Bronchial epithelial cell (primary cell): ENCODE data around the gene LEAP2. TPM values are rescaled to one million over a fixed set of nuclear protein-coding genes. Genes with fewer than 3 reads are reported as not detected.
A peak's percentile ranks its signal among the peaks of the same experiment; 100 is the strongest.

Experiments used
- DNase-seq: peaks from one replicate; pipeline ENCODE4 v3.0.0-alpha.2; 2010; ENCODE audit warnings: low read depth
- FAIRE-seq: peaks from 2 replicates; lab custom pipeline; 2011; peaks lifted over from hg19 to GRCh38; lab: Jason Lieb, UNC
- H3K27me3 ChIP-seq: 2 replicates; pipeline ENCODE4 v1.5.1; 2011; ENCODE audit warnings: low read length; ENCODE audit not compliant: control insufficient read depth, insufficient read depth
- H3K36me3 ChIP-seq: 2 replicates; pipeline ENCODE4 v1.5.1; 2011; ENCODE audit warnings: low read length; ENCODE audit not compliant: control insufficient read depth, insufficient read depth
- H3K4me3 ChIP-seq: 2 replicates; pipeline ENCODE4 v1.5.1; 2011; ENCODE audit warnings: mild to moderate bottlenecking, low read depth, low read length, control low read depth
- total RNA-seq: library from RNA; depleted of rRNA; stranded (reverse); fragments of >200 nt; gene quantifications from 2 replicates; pipeline ENCODE4 v1.2.1, GENCODE V29; 2014
- TF ChIP-seq, protein P1 (sequence below): IDR thresholded peaks from 2 replicates; pipeline ENCODE4 v1.5.1; 2011; ENCODE audit warnings: mild to moderate bottlenecking, moderate library complexity, low read length, control low read depth, inconsistent platforms; ENCODE audit not compliant: insufficient read depth, severe bottlenecking

LEAP2 gene
- total RNA-seq, 1 donor from 2014 or later = 0.53 TPM

DNA sequence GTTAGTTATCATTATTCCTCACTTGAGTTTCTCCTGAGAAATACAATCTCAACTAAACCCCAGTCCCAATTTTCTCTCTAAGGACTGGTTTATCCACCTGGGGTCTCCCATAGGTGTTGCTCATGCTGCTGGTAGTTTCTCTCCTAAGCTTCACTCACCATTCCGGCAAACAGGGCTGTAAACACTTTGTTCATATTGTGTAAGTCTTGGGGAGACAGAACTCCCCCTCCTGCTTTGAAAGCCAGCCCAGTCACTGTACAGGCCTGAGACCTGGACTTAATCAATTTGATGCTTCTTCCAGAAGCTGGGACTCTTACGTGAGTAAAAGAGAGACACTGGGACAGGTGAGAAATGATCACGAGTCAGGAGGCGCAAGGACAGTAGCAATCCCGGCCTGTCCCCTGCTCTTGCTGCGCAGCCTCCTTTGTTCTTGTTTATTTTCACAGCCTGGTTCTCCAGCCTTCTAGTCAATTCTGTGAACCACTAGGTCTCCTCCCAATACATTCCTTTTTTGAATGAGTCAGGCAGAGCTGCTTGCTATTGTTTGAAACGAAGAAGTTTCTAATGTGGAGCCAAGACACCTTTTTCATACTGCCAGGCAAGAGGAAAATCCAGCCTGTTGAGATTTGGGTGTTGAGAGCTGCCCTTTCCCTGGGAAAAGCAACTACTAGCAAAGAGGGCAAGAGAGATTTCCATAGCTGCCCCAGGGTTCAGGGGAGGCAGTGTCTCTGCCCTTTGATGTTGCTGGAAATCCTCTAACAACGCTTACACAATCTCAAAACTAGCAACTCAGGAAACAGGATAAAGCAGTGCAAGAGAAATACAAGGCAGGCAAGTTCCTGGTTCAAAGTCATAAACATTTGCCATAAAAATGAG, 33.8 kb upstream of the LEAP2 start:
- H3K36me3 ChIP-seq = no peaks in the 10 kb centered on the region
- TF ChIP-seq, protein P1, sequence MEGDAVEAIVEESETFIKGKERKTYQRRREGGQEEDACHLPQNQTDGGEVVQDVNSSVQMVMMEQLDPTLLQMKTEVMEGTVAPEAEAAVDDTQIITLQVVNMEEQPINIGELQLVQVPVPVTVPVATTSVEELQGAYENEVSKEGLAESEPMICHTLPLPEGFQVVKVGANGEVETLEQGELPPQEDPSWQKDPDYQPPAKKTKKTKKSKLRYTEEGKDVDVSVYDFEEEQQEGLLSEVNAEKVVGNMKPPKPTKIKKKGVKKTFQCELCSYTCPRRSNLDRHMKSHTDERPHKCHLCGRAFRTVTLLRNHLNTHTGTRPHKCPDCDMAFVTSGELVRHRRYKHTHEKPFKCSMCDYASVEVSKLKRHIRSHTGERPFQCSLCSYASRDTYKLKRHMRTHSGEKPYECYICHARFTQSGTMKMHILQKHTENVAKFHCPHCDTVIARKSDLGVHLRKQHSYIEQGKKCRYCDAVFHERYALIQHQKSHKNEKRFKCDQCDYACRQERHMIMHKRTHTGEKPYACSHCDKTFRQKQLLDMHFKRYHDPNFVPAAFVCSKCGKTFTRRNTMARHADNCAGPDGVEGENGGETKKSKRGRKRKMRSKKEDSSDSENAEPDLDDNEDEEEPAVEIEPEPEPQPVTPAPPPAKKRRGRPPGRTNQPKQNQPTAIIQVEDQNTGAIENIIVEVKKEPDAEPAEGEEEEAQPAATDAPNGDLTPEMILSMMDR = no peak
- no peak for FAIRE-seq
- DNase-seq = peak; percentile 56
- H3K27me3 ChIP-seq = no peaks in the 10 kb centered on the region
- no peak overlapping the region for H3K4me3 ChIP-seq

GRCh38 chr5:132840313-132840712, 33.2 kb upstream of the LEAP2 start:
- no peak overlapping the region for H3K4me3 ChIP-seq
- DNase-seq (no peak), FAIRE-seq (no peak)
- TF ChIP-seq, protein P1 = no peak
- no peaks in the 10 kb centered on the region for H3K36me3 ChIP-seq
- H3K27me3 ChIP-seq = no peaks in the 10 kb centered on the region

DNA sequence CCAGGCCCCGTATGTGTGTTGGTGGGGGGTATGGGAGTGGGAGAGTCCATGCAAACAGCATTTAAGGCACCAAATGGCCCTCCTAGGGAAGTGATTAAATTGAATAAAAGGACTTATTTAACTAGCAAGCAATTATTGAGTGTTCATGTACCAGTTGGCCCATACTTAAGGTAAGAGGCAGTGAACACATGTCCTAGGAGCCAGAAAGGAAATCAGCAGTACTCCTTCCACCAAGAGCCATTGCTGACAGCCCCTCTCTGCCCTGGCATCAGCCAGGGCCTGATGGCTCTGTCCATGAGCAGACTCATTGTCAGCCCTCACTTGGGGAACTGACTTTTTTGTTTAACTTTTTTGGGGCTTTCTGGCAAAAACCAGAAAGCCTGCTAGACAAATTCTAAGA, 32.6 kb upstream of the LEAP2 start:
- H3K27me3 ChIP-seq = no peaks in the 10 kb centered on the region
- no peaks in the 10 kb centered on the region for H3K36me3 ChIP-seq
- TF ChIP-seq, protein P1 = no peak
- DNase-seq (no peak), FAIRE-seq (no peak)
- no peak overlapping the region for H3K4me3 ChIP-seq

DNA sequence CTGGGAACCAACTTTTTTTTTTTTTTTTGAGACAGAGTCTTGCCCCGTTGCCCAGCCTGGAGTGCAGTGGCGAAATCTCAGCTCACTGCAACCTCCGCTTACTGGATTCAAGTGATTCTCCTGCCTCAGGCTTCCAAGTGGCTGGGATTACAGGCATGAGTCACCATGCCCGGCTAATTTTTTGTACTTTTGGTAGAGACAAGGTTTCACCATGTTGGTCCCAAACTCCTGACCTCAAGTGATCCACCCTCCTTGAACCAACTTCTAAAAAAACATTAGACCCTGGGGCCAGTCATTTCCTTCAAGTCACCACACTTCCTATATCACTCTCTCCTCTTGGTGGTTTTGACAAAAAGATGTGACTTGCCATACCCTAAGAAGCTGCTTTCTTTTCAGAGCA, 32.2 kb upstream of the LEAP2 start:
- no peaks in the 10 kb centered on the region for H3K27me3 ChIP-seq
- TF ChIP-seq, protein P1 = no peak
- DNase-seq (peak; percentile 64), FAIRE-seq (no peak)
- no peaks in the 10 kb centered on the region for H3K36me3 ChIP-seq
- no peak overlapping the region for H3K4me3 ChIP-seq

DNA sequence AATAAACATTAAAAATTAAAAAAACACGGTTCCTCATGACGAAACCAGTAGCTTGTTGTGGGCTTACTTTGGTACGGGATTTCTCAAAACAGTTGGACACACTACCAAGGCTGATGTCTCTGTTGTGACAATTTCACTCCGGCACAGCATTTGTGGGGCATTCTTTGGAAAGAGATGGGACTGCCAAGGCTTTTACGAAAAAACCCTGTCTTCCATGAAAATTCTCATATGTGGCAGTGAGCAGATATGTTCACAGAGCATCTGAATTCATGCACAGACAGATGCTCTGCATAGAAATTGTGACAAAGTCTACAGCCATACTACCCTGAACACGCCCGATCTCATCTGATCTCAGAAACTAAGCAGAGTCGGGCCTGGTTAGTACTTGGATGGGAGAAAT, 25.2 kb upstream of the LEAP2 start:
- TF ChIP-seq, protein P1 = no peak
- H3K36me3 ChIP-seq = no peaks in the 10 kb centered on the region
- DNase-seq = no peak
- no peaks in the 10 kb centered on the region for H3K27me3 ChIP-seq
- no peak for FAIRE-seq
- no peak overlapping the region for H3K4me3 ChIP-seq

DNA sequence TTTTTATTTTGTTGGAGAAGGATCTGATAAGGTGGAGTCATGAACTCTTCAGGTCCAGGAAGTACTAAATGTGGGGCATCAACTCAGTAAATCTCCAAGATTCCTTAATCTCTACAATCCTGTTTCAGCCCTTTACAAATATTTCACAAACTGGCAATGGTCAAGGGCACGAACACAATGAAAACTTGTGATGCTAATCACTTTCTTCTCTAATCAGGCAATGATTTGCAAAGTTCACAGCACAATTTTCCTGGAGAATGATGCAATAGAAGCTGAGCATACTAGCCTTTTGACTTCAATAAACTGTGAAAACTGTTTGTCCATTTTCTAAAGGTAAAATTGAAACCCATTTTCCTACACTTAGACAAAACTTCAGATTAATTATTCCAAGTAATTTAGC, 24.1 kb upstream of the LEAP2 start:
- Histone ChIP-seq H3K4me3 (no peak overlapping the region), H3K36me3 (no peaks in the 10 kb centered on the region), H3K27me3 (no peaks in the 10 kb centered on the region)
- FAIRE-seq (no peak), DNase-seq (no peak)
- TF ChIP-seq, protein P1 = no peak
